ENCODE results near the gene TUBA1C.
A peak's percentile ranks its signal among the peaks of the same experiment; 100 is the strongest.

Gene TUBA1C

GRCh38 chr12:49279706-49280159, 14.9 kb downstream of the TUBA1C start:
- TF ChIP-seq USF1 (IDR thresholded peaks at IDR 0.05) (0 out of 2 replicates have a peak, but pooled peaks have one; percentile 27), MAX (IDR thresholded peaks at IDR 0.05) (no peak), CREB1 (IDR thresholded peaks at IDR 0.05; ENCODE audit: low read depth) (no peak), YY1 (IDR thresholded peaks at IDR 0.05; ENCODE audit: low read depth) (no peak), TCF12 (IDR thresholded peaks at IDR 0.05; ENCODE audit: low read depth) (no peak), FOXM1 (IDR thresholded peaks at IDR 0.05; ENCODE audit: borderline replicate concordance, low read depth) (no peak), EGR1 (IDR thresholded peaks at IDR 0.05) (no peak)

GRCh38 chr12:49282302-49282701, 17.4 kb downstream of the TUBA1C start:
- no peak for TF ChIP-seq CREB1 (IDR thresholded peaks at IDR 0.05; ENCODE audit: low read depth)
- no peak for TF ChIP-seq MAX (IDR thresholded peaks at IDR 0.05)
- TF ChIP-seq REST (IDR thresholded peaks at IDR 0.05; ENCODE audit: low read depth): no peak
- TF ChIP-seq TCF12 (IDR thresholded peaks at IDR 0.05; ENCODE audit: low read depth): no peak
- TF ChIP-seq YY1 (IDR thresholded peaks at IDR 0.05; ENCODE audit: low read depth): no peak
- no peak for TF ChIP-seq TEAD4 (IDR thresholded peaks at IDR 0.05)
- no peak for TF ChIP-seq CEBPB (IDR thresholded peaks at IDR 0.05)
- no peak for TF ChIP-seq USF1 (IDR thresholded peaks at IDR 0.05)
- TF ChIP-seq NFIC (IDR thresholded peaks at IDR 0.05): no peak
- no peak for TF ChIP-seq EGR1 (IDR thresholded peaks at IDR 0.05)
- TF ChIP-seq EP300 (IDR thresholded peaks at IDR 0.05; ENCODE audit: borderline replicate concordance): no peak
- TF ChIP-seq RAD21 (IDR thresholded peaks at IDR 0.05; ENCODE audit: low read depth): no peak
- TF ChIP-seq ZBTB7A (IDR thresholded peaks at IDR 0.05; ENCODE audit: low read depth): no peak
- TF ChIP-seq TAF1 (IDR thresholded peaks at IDR 0.05; ENCODE audit: low read depth): no peak
- TF ChIP-seq FOXM1 (IDR thresholded peaks at IDR 0.05; ENCODE audit: borderline replicate concordance, low read depth): no peak

GRCh38 chr12:49283541-49284429, 18.9 kb downstream of the TUBA1C start:
- TF ChIP-seq NFIC (IDR thresholded peaks at IDR 0.05): no peak
- TF ChIP-seq USF1 (IDR thresholded peaks at IDR 0.05): no peak
- TF ChIP-seq CREB1 (IDR thresholded peaks at IDR 0.05; ENCODE audit: low read depth): no peak
- TF ChIP-seq EGR1 (IDR thresholded peaks at IDR 0.05): no peak
- TF ChIP-seq TCF12 (IDR thresholded peaks at IDR 0.05; ENCODE audit: low read depth): no peak
- no peak for TF ChIP-seq MAX (IDR thresholded peaks at IDR 0.05)
- no peak for TF ChIP-seq TAF1 (IDR thresholded peaks at IDR 0.05; ENCODE audit: low read depth)

- TF ChIP-seq RAD21 (IDR thresholded peaks at IDR 0.05; ENCODE audit: low read depth) (no peak), TCF12 (IDR thresholded peaks at IDR 0.05; ENCODE audit: low read depth) (no peak), YY1 (IDR thresholded peaks at IDR 0.05; ENCODE audit: low read depth) (no peak), ZBTB7A (IDR thresholded peaks at IDR 0.05; ENCODE audit: low read depth) (no peak), EGR1 (IDR thresholded peaks at IDR 0.05) (no peak), CEBPB (IDR thresholded peaks at IDR 0.05) (no peak), NFIC (IDR thresholded peaks at IDR 0.05) (no peak), TEAD4 (IDR thresholded peaks at IDR 0.05) (no peak), TAF1 (IDR thresholded peaks at IDR 0.05; ENCODE audit: low read depth) (no peak), CREB1 (IDR thresholded peaks at IDR 0.05; ENCODE audit: low read depth) (no peak), FOXM1 (IDR thresholded peaks at IDR 0.05; ENCODE audit: borderline replicate concordance, low read depth) (no peak), REST (IDR thresholded peaks at IDR 0.05; ENCODE audit: low read depth) (no peak), EP300 (IDR thresholded peaks at IDR 0.05; ENCODE audit: borderline replicate concordance) (no peak), MAX (IDR thresholded peaks at IDR 0.05) (no peak), USF1 (IDR thresholded peaks at IDR 0.05) (no peak)
Measured at GRCh38 chr12:49284672-49285071, 19.8 kb downstream of the TUBA1C start.
